H9 (cell line): ENCODE measurements around the gene MAEA. TPM values are rescaled to one million over a fixed set of nuclear protein-coding genes. Genes with fewer than 3 reads are reported as not detected.

Experiments
- DNase-seq: peaks from one replicate; pipeline ENCODE4 v3.0.0-alpha.2; 2017
- H2AFZ ChIP-seq: one replicate; pipeline ENCODE4 v1.6.1; 2013; ENCODE audit warnings: mild to moderate bottlenecking, low read length, control low read depth, moderate library complexity
- H2AK5ac ChIP-seq: 2 replicates; pipeline ENCODE4 v1.6.1; 2013; ENCODE audit warnings: low read length, control low read depth, mixed read lengths; ENCODE audit not compliant: insufficient read length
- H2BK120ac ChIP-seq: one replicate; pipeline ENCODE4 v1.6.1; 2013; ENCODE audit warnings: low read depth, mild to moderate bottlenecking, low read length, control low read depth, inconsistent platforms; ENCODE audit not compliant: poor library complexity, severe bottlenecking
- H2BK12ac ChIP-seq: 2 replicates; pipeline ENCODE4 v1.6.1; 2013; ENCODE audit warnings: low read length, control low read depth, mixed read lengths, low read depth; ENCODE audit not compliant: insufficient read length
- H2BK15ac ChIP-seq: 2 replicates; pipeline ENCODE4 v1.6.1; 2013; ENCODE audit warnings: low read depth, low read length, control low read depth
- H2BK20ac ChIP-seq: one replicate; pipeline ENCODE4 v1.6.1; 2013; ENCODE audit warnings: low read depth, mild to moderate bottlenecking, low read length, control low read depth, inconsistent platforms; ENCODE audit not compliant: poor library complexity, severe bottlenecking
- H2BK5ac ChIP-seq: 2 replicates; pipeline ENCODE4 v1.6.1; 2013; ENCODE audit warnings: low read length, control low read depth, mixed read lengths; ENCODE audit not compliant: insufficient read length
- H3K14ac ChIP-seq: 2 replicates; pipeline ENCODE4 v1.6.1; 2013; ENCODE audit warnings: low read length, control low read depth; ENCODE audit not compliant: insufficient read depth
- H3K18ac ChIP-seq: 2 replicates; pipeline ENCODE4 v1.6.1; 2013; ENCODE audit warnings: low read depth, mild to moderate bottlenecking, mixed read lengths, low read length, control low read depth; ENCODE audit not compliant: insufficient read length
- H3K23ac ChIP-seq: 2 replicates; pipeline ENCODE4 v1.6.1; 2013; ENCODE audit warnings: low read length, control low read depth, mixed read lengths, low read depth; ENCODE audit not compliant: insufficient read length
- H3K23me2 ChIP-seq: 2 replicates; pipeline ENCODE4 v1.6.1; 2013; ENCODE audit warnings: low read depth, mild to moderate bottlenecking, mixed read lengths, low read length, control low read depth; ENCODE audit not compliant: insufficient read length, poor library complexity, severe bottlenecking
- H3K27ac ChIP-seq: 2 replicates; pipeline ENCODE4 v1.5.1; 2013; ENCODE audit warnings: low read length, control low read depth, mixed read lengths, low read depth; ENCODE audit not compliant: insufficient read length
- H3K27me3 ChIP-seq: 2 replicates; pipeline ENCODE4 v1.6.1; 2013; ENCODE audit warnings: low read length, control low read depth, inconsistent platforms; ENCODE audit not compliant: insufficient read depth
- H3K4ac ChIP-seq: 2 replicates; pipeline ENCODE4 v1.6.1; 2013; ENCODE audit warnings: low read depth, mild to moderate bottlenecking, control low read depth, inconsistent platforms, low read length, moderate library complexity
- H3K4me1 ChIP-seq: 2 replicates; pipeline ENCODE4 v1.6.1; 2013; ENCODE audit warnings: low read length, control low read depth, inconsistent platforms; ENCODE audit not compliant: insufficient read depth
- H3K4me2 ChIP-seq: 2 replicates; pipeline ENCODE4 v1.6.1; 2013; ENCODE audit warnings: low read length, control low read depth, mixed read lengths; ENCODE audit not compliant: insufficient read length, insufficient read depth
- H3K56ac ChIP-seq: 2 replicates; pipeline ENCODE4 v1.6.1; 2013; ENCODE audit warnings: low read depth, mild to moderate bottlenecking, mixed read lengths, low read length, control low read depth; ENCODE audit not compliant: insufficient read length
- H3K79me1 ChIP-seq: 2 replicates; pipeline ENCODE4 v1.6.1; 2013; ENCODE audit warnings: low read depth, mild to moderate bottlenecking, moderate library complexity, low read length, control low read depth, inconsistent platforms; ENCODE audit not compliant: insufficient read depth, poor library complexity, severe bottlenecking
- H3K79me2 ChIP-seq: 2 replicates; pipeline ENCODE4 v1.6.1; 2013; ENCODE audit warnings: low read length, control low read depth, inconsistent platforms; ENCODE audit not compliant: insufficient read depth
- H3K9ac ChIP-seq: 2 replicates; pipeline ENCODE4 v1.6.1; 2013; ENCODE audit warnings: low read length, control low read depth, mixed read lengths; ENCODE audit not compliant: insufficient read length; ENCODE audit errors: extremely low read depth
- H3K9me3 ChIP-seq: one replicate; pipeline ENCODE4 v1.6.1; 2013; ENCODE audit warnings: low read depth, low read length, inconsistent platforms; ENCODE audit not compliant: control insufficient read depth
- H3T11ph ChIP-seq: one replicate; pipeline ENCODE4 v1.6.1; 2013; ENCODE audit warnings: mild to moderate bottlenecking, low read length, control low read depth, inconsistent platforms
- H4K20me1 ChIP-seq: one replicate; pipeline ENCODE4 v1.6.1; 2013; ENCODE audit not compliant: control insufficient read depth, insufficient read length, insufficient read depth
- H4K5ac ChIP-seq: 2 replicates; pipeline ENCODE4 v1.6.1; 2013; ENCODE audit warnings: low read depth, mild to moderate bottlenecking, mixed read lengths, low read length, control low read depth; ENCODE audit not compliant: insufficient read length
- H4K8ac ChIP-seq: replicated peaks from 2 replicates; pipeline ENCODE4 v1.6.1; 2013; ENCODE audit warnings: low read length, control low read depth, mixed read lengths, low read depth; ENCODE audit not compliant: insufficient read length
- H4K91ac ChIP-seq: 2 replicates; pipeline ENCODE4 v1.6.1; 2013; ENCODE audit warnings: low read depth, mild to moderate bottlenecking, moderate library complexity, mixed read lengths, low read length, control low read depth; ENCODE audit not compliant: insufficient read length
- H3K27ac Mint-ChIP-seq, 3 experiments: 2 replicates in 2 of 3; 3 replicates in 1 of 3; pipeline ENCODE4 v1.8.0; 2020 to 2021; ENCODE audit warnings: mixed read lengths in 3 of 3, mild to moderate bottlenecking in 1 of 3, moderate library complexity in 1 of 3
- H3K27me3 Mint-ChIP-seq: 2 replicates; pipeline ENCODE4 v1.8.0; 2021; ENCODE audit warnings: low read depth, mild to moderate bottlenecking, moderate library complexity, mixed read lengths
- H3K36me3 Mint-ChIP-seq, 3 experiments: 2 replicates in 2 of 3; 3 replicates in 1 of 3; pipeline ENCODE4 v1.8.0; 2020 to 2021; ENCODE audit warnings: low read depth in 3 of 3, mixed read lengths in 3 of 3; ENCODE audit not compliant: insufficient read depth in 1 of 3
- H3K4me1 Mint-ChIP-seq, 2 experiments: 2 replicates each; pipeline ENCODE4 v1.8.0; 2020; ENCODE audit warnings: mixed read lengths in 2 of 2
- H3K4me3 Mint-ChIP-seq, 2 experiments: 2 replicates in 1 of 2; 3 replicates in 1 of 2; pipeline ENCODE4 v1.8.0; 2020 to 2021; ENCODE audit warnings: mild to moderate bottlenecking in 2 of 2, mixed read lengths in 2 of 2, moderate library complexity in 1 of 2
- H3K9me3 Mint-ChIP-seq, 2 experiments: 2 replicates in 1 of 2; 3 replicates in 1 of 2; pipeline ENCODE4 v1.8.0; 2020; ENCODE audit warnings: mild to moderate bottlenecking in 2 of 2, mixed read lengths in 2 of 2, moderate library complexity in 1 of 2
- WGBS: extraction: QIAGEN DNeasy Blood & Tissue Kit; methylation state at CpG from one replicate; pipeline ENCODE4 v1.1.7; 2013; ENCODE audit warnings: missing lambda C conversion rate, low lambda C conversion rate, mixed read lengths; ENCODE audit not compliant: insufficient read length; ENCODE audit errors: extremely low coverage; 5-methylcytosine and 5-hydroxymethylcytosine counted together
- total RNA-seq: library from RNA; stranded (reverse); gene quantifications from 2 replicates; pipeline ENCODE4 v1.2.1, GENCODE V29; 2021
- TF ChIP-seq, protein P1 (sequence below): fragments of 200-600 bp; sonication (generic); conservative IDR thresholded peaks from 3 replicates; pipeline ENCODE4 v1.8.0; 2021; ENCODE audit warnings: antibody characterized with exemption, mild to moderate bottlenecking

The MAEA gene
- total RNA-seq, 1 experiment from 2014 or later: 85.6 TPM

DNA sequence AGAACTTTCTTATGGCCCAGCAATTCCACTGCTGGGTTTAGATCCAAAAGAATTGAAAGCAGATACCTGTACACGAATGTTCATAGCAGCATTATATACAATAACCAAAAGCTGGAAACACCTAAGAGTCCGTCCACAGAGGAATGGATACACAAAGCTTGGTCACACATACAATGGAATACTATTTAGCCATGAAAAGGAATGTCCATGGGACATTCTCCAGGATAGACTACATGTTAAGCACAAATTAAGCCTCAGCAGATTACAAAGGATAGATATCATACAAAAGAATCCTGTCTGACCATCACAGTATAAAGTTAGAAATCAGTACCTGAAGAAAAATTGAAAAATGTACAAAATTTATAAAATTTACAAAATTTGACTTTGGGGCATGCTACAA lies 12.7 kb upstream of the MAEA start:
- peaks cover 0 to 4% (median 3%) of the 10 kb centered on the region in 3 experiments; a peak in 1 of 7 replicates for H3K36me3 Mint-ChIP-seq
- H3K14ac ChIP-seq: no peak overlapping the region
- no peak overlapping the region for H2AK5ac ChIP-seq
- H2BK12ac ChIP-seq: no peak overlapping the region
- H4K8ac ChIP-seq: no peak overlapping the region
- no peak overlapping the region for H3K4ac ChIP-seq
- no peak overlapping the region for H3K4me3 Mint-ChIP-seq
- peaks cover 37% of the 10 kb centered on the region for H3K27me3 Mint-ChIP-seq
- no peak overlapping the region for H2BK15ac ChIP-seq
- no peaks in the 10 kb centered on the region for H3K23me2 ChIP-seq
- no peak overlapping the region for H4K91ac ChIP-seq
- no peak overlapping the region for H3K18ac ChIP-seq
- no peak overlapping the region for H2BK120ac ChIP-seq
- H3K4me1 Mint-ChIP-seq: no peaks in the 10 kb centered on the region
- H4K5ac ChIP-seq: no peak overlapping the region
- H3K9ac ChIP-seq: no peak overlapping the region
- H3K9me3 Mint-ChIP-seq: peaks cover 12 to 46% of the 10 kb centered on the region in 2 experiments; a peak in 4 of 5 replicates
- no peak overlapping the region for H2AFZ ChIP-seq
- no peak for DNase-seq
- TF ChIP-seq, protein P1, sequence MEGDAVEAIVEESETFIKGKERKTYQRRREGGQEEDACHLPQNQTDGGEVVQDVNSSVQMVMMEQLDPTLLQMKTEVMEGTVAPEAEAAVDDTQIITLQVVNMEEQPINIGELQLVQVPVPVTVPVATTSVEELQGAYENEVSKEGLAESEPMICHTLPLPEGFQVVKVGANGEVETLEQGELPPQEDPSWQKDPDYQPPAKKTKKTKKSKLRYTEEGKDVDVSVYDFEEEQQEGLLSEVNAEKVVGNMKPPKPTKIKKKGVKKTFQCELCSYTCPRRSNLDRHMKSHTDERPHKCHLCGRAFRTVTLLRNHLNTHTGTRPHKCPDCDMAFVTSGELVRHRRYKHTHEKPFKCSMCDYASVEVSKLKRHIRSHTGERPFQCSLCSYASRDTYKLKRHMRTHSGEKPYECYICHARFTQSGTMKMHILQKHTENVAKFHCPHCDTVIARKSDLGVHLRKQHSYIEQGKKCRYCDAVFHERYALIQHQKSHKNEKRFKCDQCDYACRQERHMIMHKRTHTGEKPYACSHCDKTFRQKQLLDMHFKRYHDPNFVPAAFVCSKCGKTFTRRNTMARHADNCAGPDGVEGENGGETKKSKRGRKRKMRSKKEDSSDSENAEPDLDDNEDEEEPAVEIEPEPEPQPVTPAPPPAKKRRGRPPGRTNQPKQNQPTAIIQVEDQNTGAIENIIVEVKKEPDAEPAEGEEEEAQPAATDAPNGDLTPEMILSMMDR: no peak
- no CpG with 5 or more reads among the region's 2 CpGs for WGBS
- no peak overlapping the region for H2BK20ac ChIP-seq
- no peaks in the 10 kb centered on the region for H3K27me3 ChIP-seq
- H3K23ac ChIP-seq: no peak overlapping the region
- no peak overlapping the region for H3T11ph ChIP-seq
- no peaks in the 10 kb centered on the region for H3K4me1 ChIP-seq
- H2BK5ac ChIP-seq: no peak overlapping the region
- no peaks in the 10 kb centered on the region for H3K79me2 ChIP-seq
- no peak overlapping the region for H3K4me2 ChIP-seq
- H3K9me3 ChIP-seq: no peaks in the 10 kb centered on the region
- no peak overlapping the region for H3K27ac ChIP-seq
- H3K56ac ChIP-seq: no peak overlapping the region
- no peaks in the 10 kb centered on the region for H3K79me1 ChIP-seq
- H3K27ac Mint-ChIP-seq: no peak overlapping the region
- no peaks in the 10 kb centered on the region for H4K20me1 ChIP-seq
